CD4-positive, alpha-beta T cell treated with Interleukin-15 for 4 hours (primary cell): Measurements from ENCODE around the gene LGALS9B.
"Not testable (repeated sequence)": the region's sequence is repeated elsewhere in the genome, so short reads cannot be mapped to it uniquely, and the experiment has no call there.

Experiments
- DNase-seq: peaks from one replicate; pipeline ENCODE4 v3.0.0-alpha.2; 2020; ENCODE audit warnings: low spot score

LGALS9B gene

GRCh38 chr17:20466999-20467398 lies 340 bp downstream of the LGALS9B start:
- DNase-seq = not testable (repeated sequence)

GRCh38 chr17:20466553-20466952 lies 786 bp downstream of the LGALS9B start:
- not testable (repeated sequence) for DNase-seq

- DNase-seq = not testable (repeated sequence)
Observed at GRCh38 chr17:20465535-20465934, 1.8 kb downstream of the LGALS9B start.

- not testable (repeated sequence) for DNase-seq
Observed at GRCh38 chr17:20464854-20465414, 2.4 kb downstream of the LGALS9B start.

GRCh38 chr17:20462158-20462557 lies 5.2 kb downstream of the LGALS9B start:
- DNase-seq = not testable (repeated sequence)

- DNase-seq = not testable (repeated sequence)
Observed at GRCh38 chr17:20457848-20458381, 9.4 kb downstream of the LGALS9B start.

GRCh38 chr17:20455106-20455505 lies 12.2 kb downstream of the LGALS9B start:
- not testable (repeated sequence) for DNase-seq

- not testable (repeated sequence) for DNase-seq
Observed at GRCh38 chr17:20453820-20454434, 13.4 kb downstream of the LGALS9B start.

- not testable (repeated sequence) for DNase-seq
Observed at GRCh38 chr17:20450852-20451251, 16.5 kb downstream of the LGALS9B start.

- DNase-seq = not testable (repeated sequence)
Observed at GRCh38 chr17:20447534-20448321, 19.6 kb downstream of the LGALS9B start.

- DNase-seq = not testable (repeated sequence)
Observed at GRCh38 chr17:20446895-20447294, 20.4 kb downstream of the LGALS9B start.

- DNase-seq = not testable (repeated sequence)
Observed at GRCh38 chr17:20444581-20445236, 22.6 kb downstream of the LGALS9B start.

- not testable (repeated sequence) for DNase-seq
Observed at GRCh38 chr17:20444173-20444572, 23.2 kb downstream of the LGALS9B start.

- not testable (repeated sequence) for DNase-seq
Observed at GRCh38 chr17:20443632-20444031, 23.7 kb downstream of the LGALS9B start.

- DNase-seq = not testable (repeated sequence)
Observed at GRCh38 chr17:20440665-20441064, 26.7 kb downstream of the LGALS9B start.

- not testable (repeated sequence) for DNase-seq
Observed at GRCh38 chr17:20435166-20435565, 32.2 kb downstream of the LGALS9B start.

GRCh38 chr17:20433382-20433781 lies 34.0 kb downstream of the LGALS9B start:
- not testable (repeated sequence) for DNase-seq

GRCh38 chr17:20427264-20427663 lies 40.1 kb downstream of the LGALS9B start:
- not testable (repeated sequence) for DNase-seq

- not testable (repeated sequence) for DNase-seq
Observed at GRCh38 chr17:20422826-20423225, 44.5 kb downstream of the LGALS9B start.

GRCh38 chr17:20418838-20419237 lies 48.5 kb downstream of the LGALS9B start:
- DNase-seq = not testable (repeated sequence)

- not testable (repeated sequence) for DNase-seq
Observed at GRCh38 chr17:20417492-20418080, 49.8 kb downstream of the LGALS9B start.
